ENCODE measurements around the gene PTPN6. TPM values are rescaled to one million over a fixed set of nuclear protein-coding genes. Genes with fewer than 3 reads are reported as not detected.

The PTPN6 gene
- total and polyA plus RNA-seq, 10 of the 15 experiments (the other 5 are each of a cell fraction or from before 2014, with no cell fraction given): 229 to 457 (median 370) TPM

DNA sequence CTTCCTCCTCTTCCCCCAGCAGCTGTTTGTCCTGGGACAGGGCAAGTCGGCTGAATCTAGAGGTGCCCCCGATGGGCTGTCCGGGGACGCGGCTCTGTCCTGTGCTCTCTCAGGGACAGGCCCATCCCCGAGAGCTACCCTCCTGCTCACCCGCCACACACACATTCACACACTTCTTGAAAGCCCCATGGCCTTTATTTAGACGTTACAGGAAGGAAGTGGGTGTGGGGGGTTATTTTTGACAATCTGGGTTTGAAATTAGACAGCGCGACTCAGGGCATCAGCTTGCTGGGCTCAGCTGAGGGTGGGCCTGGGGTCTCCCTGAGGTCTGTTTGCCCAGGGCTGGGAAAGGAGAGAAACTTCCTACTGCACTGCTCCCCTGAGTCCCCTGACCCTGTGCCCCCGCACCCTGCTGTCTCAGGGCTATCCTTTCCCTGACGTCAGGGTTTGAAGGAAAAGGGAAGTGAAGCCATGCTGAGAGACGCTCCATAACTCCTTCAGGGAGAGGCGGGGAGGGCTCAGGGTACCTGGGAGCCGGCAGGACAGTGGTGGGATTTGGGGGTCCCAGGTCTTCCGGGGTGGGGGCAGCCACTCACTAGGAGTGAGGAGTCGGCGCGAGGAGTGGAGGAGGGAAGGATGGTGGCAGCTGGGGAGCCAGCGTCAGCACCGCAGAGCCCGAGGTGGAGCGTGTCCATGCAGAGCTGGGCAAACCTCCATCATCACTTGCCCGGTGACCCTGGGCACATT lies 8.1 kb downstream of the PTPN6 start (continued):
- TF ChIP-seq, protein P1, sequence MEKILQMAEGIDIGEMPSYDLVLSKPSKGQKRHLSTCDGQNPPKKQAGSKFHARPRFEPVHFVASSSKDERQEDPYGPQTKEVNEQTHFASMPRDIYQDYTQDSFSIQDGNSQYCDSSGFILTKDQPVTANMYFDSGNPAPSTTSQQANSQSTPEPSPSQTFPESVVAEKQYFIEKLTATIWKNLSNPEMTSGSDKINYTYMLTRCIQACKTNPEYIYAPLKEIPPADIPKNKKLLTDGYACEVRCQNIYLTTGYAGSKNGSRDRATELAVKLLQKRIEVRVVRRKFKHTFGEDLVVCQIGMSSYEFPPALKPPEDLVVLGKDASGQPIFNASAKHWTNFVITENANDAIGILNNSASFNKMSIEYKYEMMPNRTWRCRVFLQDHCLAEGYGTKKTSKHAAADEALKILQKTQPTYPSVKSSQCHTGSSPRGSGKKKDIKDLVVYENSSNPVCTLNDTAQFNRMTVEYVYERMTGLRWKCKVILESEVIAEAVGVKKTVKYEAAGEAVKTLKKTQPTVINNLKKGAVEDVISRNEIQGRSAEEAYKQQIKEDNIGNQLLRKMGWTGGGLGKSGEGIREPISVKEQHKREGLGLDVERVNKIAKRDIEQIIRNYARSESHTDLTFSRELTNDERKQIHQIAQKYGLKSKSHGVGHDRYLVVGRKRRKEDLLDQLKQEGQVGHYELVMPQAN (conservative IDR thresholded peaks at IDR 0.05): peak; percentile 64; the same call in 1 of the 2 replicates
- TF ChIP-seq, protein P2, sequence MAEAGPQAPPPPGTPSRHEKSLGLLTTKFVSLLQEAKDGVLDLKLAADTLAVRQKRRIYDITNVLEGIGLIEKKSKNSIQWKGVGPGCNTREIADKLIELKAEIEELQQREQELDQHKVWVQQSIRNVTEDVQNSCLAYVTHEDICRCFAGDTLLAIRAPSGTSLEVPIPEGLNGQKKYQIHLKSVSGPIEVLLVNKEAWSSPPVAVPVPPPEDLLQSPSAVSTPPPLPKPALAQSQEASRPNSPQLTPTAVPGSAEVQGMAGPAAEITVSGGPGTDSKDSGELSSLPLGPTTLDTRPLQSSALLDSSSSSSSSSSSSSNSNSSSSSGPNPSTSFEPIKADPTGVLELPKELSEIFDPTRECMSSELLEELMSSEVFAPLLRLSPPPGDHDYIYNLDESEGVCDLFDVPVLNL (IDR thresholded peaks at IDR 0.05; ENCODE audit: low read depth, low read length): no peak
- TF ChIP-seq, protein P3, sequence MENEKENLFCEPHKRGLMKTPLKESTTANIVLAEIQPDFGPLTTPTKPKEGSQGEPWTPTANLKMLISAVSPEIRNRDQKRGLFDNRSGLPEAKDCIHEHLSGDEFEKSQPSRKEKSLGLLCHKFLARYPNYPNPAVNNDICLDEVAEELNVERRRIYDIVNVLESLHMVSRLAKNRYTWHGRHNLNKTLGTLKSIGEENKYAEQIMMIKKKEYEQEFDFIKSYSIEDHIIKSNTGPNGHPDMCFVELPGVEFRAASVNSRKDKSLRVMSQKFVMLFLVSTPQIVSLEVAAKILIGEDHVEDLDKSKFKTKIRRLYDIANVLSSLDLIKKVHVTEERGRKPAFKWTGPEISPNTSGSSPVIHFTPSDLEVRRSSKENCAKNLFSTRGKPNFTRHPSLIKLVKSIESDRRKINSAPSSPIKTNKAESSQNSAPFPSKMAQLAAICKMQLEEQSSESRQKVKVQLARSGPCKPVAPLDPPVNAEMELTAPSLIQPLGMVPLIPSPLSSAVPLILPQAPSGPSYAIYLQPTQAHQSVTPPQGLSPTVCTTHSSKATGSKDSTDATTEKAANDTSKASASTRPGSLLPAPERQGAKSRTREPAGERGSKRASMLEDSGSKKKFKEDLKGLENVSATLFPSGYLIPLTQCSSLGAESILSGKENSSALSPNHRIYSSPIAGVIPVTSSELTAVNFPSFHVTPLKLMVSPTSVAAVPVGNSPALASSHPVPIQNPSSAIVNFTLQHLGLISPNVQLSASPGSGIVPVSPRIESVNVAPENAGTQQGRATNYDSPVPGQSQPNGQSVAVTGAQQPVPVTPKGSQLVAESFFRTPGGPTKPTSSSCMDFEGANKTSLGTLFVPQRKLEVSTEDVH (IDR thresholded peaks at IDR 0.05; ENCODE audit: low read depth, partially characterized antibody): peak; percentile 78
- TF ChIP-seq TARDBP (IDR thresholded peaks at IDR 0.05; ENCODE audit: borderline replicate concordance): peak; percentile 77; the same call in 1 of the 2 replicates
- peak; percentile 99 for TF ChIP-seq IKZF1 (conservative IDR thresholded peaks at IDR 0.05)
- TF ChIP-seq, protein P4, sequence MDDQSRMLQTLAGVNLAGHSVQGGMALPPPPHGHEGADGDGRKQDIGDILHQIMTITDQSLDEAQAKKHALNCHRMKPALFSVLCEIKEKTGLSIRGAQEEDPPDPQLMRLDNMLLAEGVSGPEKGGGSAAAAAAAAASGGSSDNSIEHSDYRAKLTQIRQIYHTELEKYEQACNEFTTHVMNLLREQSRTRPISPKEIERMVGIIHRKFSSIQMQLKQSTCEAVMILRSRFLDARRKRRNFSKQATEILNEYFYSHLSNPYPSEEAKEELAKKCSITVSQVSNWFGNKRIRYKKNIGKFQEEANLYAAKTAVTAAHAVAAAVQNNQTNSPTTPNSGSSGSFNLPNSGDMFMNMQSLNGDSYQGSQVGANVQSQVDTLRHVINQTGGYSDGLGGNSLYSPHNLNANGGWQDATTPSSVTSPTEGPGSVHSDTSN (IDR thresholded peaks at IDR 0.05; ENCODE audit: insufficient replicate concordance, low read depth, low read length): peak; percentile 7
- peak; percentile 85; the same call in 1 of the 2 replicates for TF ChIP-seq MXI1 (IDR thresholded peaks at IDR 0.05; ENCODE audit: low read depth, low read length)
- TF ChIP-seq BHLHE40 (IDR thresholded peaks at IDR 0.05; ENCODE audit: borderline replicate concordance in 1 of 2, low read depth in 2 of 2, low read length in 1 of 2): peak; percentile 88 to 91
- no peak for TF ChIP-seq HCFC1 (IDR thresholded peaks at IDR 0.05; ENCODE audit: low read length)
- TF ChIP-seq SPI1 (IDR thresholded peaks at IDR 0.05; ENCODE audit: borderline replicate concordance, insufficient read depth, low read depth, low read length): peak; percentile 97
- TF ChIP-seq BRCA1 (IDR thresholded peaks at IDR 0.05; ENCODE audit: low read depth, low read length): no peak
- peak; percentile 67 for TF ChIP-seq POLR2AphosphoS2 (IDR thresholded peaks at IDR 0.05; ENCODE audit: low read depth, low read length)
- peak; percentile 98 for TF ChIP-seq GATAD2B (conservative IDR thresholded peaks at IDR 0.05; ENCODE audit: low read depth)
- 0 out of 2 replicates have a peak, but pooled peaks have one; percentile 9 for TF ChIP-seq IRF4 (IDR thresholded peaks at IDR 0.05; ENCODE audit: low read depth, low read length)
- TF ChIP-seq NFYA (IDR thresholded peaks at IDR 0.05; ENCODE audit: borderline replicate concordance, low read depth, low read length): no peak
- peak; percentile 73 to 80; a peak in 3 of 4 replicates for TF ChIP-seq EP300 (IDR thresholded peaks at IDR 0.05; ENCODE audit: borderline replicate concordance in 1 of 2, control insufficient read depth in 1 of 2, low read depth in 2 of 2, low read length in 2 of 2)
- peak; percentile 79; the same call in 1 of the 2 replicates for TF ChIP-seq SIN3A (IDR thresholded peaks at IDR 0.05; ENCODE audit: low read depth, low read length)
- TF ChIP-seq PAX8 (IDR thresholded peaks at IDR 0.05): no peak

Data from GM12878 (cell line).